SKM-1 treated with dmso at 0.1 percent for 144 hours (cell line): ENCODE results near the gene FNBP1L.

Experiments
- DNase-seq: peaks from one replicate; lab custom pipeline; 2025; ENCODE audit not compliant: unreplicated experiment; lab: John Stamatoyannopoulos, UW

Gene FNBP1L

GRCh38 chr1:93567255-93567918 lies 119.5 kb downstream of the FNBP1L start:
- DNase-seq, result no peak

DNA sequence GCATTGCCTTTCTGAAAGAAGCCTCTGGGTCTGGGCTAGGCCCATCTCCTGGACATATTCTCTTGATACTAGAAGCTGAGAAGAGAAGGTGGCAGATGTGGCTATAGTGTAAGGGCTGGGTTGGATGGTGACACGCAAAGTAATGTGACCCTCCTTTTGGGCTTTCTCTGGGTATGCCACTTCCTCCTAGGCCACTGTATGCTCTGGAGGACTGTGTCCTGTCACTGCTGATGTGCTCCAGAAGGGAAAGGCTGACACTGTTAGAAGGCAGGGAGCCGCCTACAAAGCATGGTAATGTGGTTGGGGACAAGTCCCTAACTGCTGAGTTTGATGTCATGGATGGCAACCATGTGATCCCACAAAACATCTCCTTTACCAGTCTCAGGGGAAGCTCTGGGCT lies 121.6 kb downstream of the FNBP1L start:
- no peak for DNase-seq

- no peak for DNase-seq
These were observed 123.8 kb downstream of the FNBP1L start for GRCh38 chr1:93571623-93572310.

GRCh38 chr1:93573940-93574469 lies 126.1 kb downstream of the FNBP1L start:
- DNase-seq, result no peak

- no peak for DNase-seq
These were observed 126.6 kb downstream of the FNBP1L start for GRCh38 chr1:93574511-93574910.

DNA sequence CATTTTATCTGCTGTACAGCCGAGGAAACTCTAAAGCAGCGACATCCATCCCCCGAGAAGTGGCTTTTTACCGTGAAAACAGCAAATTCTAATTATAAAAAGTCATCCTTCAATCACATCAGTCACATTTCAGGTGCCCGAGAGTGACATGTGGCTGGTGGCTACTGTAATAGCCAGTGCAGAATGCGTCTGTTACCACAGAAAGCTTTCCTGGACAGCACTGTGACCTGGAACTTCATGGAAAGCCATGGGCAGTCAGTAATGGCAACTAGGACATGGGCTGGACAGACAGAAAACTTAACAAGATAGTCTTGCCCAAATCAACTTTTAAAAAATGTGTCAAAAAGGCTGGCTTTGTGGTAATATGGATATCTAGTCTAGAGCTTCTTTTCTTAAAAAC lies 127.1 kb downstream of the FNBP1L start:
- no peak for DNase-seq

GRCh38 chr1:93575621-93576284 lies 127.8 kb downstream of the FNBP1L start:
- DNase-seq, result no peak

DNA sequence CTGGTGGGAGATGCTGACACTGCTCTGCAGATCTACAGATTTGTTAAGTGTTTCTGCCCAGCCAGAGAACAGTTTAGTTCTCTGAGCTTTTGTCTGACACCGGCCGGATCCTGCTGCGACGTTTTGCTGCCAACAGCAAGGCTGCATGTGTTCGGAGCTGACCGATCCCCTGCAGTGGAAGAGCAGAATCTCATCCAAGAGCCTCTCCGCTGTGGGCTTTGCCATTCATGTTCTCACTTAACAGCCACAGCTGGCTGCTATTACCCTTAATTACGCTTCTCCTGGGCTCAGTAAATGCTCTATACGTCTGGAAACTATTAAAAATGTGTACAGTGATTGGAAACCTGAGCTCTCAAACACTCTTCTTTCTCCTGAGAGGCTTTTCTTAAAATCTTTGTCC lies 128.4 kb downstream of the FNBP1L start:
- no peak for DNase-seq

DNA sequence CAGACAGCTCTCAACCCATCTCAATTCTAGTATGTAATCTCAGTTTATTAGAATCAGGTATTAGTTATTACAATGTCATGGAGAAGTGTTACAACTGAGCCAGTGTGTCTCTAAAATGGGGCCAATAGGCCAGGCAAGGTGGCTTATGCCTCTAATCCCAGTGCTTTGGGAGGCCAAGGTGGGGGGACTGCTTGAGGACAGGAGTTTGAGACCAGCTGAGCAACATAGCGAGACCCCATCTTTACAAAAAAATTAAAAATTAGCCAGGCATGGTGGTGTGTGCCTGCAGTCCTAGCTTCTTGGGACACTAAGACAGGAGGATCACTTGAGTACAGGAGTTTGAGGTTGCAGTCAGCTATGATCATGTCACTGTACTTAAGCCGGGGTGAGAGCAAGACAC lies 128.8 kb downstream of the FNBP1L start:
- DNase-seq, result no peak

- no peak for DNase-seq
These were observed 129.9 kb downstream of the FNBP1L start for GRCh38 chr1:93577536-93578432.

- no peak for DNase-seq
These were observed 130.5 kb downstream of the FNBP1L start for GRCh38 chr1:93578433-93578830.

DNA sequence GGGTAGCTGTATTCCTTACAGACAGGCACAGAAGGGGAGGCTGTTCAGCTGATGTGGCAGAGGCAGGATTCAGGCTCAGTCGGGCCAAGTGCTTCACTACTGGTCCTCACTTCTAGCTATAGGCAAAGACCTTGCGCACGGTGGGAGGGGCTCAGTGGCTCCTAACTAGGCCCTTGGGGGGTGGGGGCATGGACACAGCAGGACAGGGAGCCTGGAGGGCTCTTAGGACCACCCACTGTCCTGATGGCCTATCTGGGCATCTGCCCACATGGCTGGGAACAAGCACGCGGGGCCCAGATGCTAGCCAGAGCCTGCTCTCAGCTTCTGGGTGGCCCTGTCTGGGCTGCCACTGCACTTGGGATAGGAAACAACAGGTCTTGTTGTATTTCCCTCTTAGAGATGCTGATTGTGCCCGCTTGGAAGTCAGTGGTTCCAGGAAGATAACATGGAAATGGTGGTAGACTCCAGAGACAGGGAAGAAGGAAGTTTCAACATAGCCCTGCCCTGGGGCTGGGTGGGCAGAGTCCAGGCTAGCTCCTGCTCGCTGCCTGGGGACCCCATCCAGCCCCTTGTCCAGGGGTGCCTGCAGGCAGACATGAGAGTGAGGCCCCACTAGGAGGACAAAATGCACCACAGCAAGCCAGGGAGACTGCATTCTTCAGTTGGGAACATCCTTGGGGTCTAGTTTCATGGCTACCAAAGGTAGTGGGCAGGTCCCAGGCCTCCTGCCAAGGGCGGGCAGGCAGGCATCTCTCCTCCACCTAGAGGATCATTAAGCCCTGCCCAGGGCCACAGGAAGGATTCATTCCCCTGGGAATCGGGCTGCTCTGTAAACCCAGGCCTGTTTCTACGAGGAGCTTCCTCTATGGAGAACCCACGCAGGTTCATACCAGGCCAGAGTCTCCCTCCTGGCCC lies 131.2 kb downstream of the FNBP1L start:
- DNase-seq, result no peak

DNA sequence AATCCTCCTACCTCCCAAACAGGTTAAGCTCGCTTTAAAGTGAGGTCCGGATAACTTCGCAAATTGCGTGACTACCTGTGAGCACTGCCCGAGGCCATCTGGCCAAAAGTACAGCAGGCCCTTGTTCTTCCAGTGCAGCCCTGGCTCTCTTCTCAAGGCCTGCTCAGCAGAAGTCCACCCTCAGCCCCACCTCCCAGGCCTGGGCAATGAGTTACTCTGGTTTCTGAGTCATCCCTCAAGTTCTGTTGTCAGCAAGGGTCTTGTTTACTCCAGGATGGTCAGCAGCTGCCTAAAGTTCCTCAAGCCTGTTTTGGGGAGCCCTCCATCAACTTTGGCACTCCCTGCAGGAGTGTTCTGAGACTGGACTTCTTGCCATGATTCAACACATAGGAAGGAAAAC lies 132.0 kb downstream of the FNBP1L start:
- no peak for DNase-seq

DNA sequence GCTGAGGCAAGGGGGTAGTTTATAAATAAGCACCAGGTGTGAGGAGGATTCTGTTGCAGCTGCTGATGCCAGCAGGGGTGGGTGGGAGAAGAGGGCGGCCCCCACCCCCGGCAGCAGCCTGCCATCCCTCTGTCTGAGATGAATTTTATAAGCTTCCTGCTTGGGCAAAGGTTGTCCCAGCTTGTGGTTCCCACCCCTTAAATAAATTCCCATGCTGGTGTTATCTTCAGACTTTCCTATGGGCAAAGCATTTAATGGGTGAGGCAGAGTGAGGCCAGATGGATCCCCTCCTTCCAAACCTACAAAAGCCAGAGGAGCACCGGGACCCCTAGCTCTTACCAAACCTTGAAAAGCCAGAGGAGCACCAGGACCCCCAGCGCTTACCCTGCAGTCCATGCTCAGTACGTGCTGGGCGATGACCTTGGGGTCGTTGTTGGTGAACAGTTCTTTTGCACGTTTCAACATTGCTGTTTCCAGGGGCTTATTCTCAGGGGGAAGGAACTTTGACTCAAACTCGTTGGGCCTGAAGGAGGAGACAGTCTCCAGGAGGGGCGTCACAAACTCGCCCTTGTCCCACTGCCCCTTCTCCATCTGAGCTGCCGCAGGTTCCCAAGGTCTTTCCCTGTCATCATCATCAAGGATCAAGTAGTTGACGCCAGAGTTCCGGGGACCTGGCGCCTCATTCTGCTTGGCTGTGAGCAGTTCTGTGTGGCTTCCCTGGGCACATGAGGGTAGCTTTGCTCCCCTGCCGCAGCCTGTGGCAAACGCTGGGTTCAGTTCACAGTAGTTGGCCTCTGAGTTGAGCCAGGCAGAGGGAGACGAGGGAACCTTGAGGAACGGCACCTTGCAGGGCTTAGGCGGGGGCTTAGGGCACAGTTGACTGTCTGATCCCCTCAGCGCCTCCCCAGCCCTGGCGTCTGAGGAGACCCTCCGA lies 134.3 kb downstream of the FNBP1L start:
- DNase-seq, result no peak

GRCh38 chr1:93584261-93585003 lies 136.5 kb downstream of the FNBP1L start:
- DNase-seq, result no peak

GRCh38 chr1:93585059-93585966 lies 137.4 kb downstream of the FNBP1L start:
- DNase-seq, result no peak

DNA sequence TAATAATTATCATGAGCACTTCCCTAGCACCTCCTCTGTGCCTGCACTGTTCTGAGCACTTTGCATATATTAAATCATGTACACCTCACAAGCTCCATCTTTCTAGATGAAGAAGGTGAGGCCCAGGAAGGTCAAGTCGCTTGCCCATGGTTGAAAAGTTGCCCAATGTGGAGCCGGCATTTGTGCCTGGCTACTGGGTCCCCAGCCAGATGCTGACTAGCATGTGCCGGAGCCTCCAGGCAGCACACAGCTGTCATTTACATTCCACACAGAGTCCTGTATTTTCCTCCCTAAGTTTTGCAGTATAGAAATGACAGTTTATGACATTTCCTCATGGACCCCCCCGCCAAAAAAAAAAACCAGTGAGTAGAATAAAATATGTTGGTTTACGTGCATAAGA lies 139.4 kb downstream of the FNBP1L start:
- DNase-seq, result no peak
